ENCODE results near the gene RNF175.

RNF175 gene

DNA sequence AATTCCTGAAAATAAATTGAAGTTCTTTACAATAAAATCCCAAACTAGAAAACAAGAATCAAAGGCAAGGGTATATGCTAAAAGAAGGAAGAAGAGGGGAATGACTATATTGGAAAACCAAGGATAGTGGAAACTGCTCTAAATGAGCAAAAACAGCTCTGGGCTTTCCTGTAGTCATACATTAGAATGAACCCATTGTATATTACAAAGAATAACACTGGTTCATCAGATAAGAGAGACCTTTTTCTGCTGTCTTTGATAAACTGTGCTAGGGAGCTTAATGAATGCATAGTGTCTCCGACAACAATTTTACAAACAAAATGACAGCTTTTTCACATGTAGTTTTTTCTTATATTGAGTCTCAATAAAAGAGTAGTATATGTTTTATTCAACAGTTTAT, 49.1 kb downstream of the RNF175 start:
- no peak for DNase-seq (ENCODE audit: extremely low read depth, low read depth)
- TF ChIP-seq, protein P1, sequence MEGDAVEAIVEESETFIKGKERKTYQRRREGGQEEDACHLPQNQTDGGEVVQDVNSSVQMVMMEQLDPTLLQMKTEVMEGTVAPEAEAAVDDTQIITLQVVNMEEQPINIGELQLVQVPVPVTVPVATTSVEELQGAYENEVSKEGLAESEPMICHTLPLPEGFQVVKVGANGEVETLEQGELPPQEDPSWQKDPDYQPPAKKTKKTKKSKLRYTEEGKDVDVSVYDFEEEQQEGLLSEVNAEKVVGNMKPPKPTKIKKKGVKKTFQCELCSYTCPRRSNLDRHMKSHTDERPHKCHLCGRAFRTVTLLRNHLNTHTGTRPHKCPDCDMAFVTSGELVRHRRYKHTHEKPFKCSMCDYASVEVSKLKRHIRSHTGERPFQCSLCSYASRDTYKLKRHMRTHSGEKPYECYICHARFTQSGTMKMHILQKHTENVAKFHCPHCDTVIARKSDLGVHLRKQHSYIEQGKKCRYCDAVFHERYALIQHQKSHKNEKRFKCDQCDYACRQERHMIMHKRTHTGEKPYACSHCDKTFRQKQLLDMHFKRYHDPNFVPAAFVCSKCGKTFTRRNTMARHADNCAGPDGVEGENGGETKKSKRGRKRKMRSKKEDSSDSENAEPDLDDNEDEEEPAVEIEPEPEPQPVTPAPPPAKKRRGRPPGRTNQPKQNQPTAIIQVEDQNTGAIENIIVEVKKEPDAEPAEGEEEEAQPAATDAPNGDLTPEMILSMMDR (IDR thresholded peaks at IDR 0.05; ENCODE audit: low read depth, low read length): no peak

DNA sequence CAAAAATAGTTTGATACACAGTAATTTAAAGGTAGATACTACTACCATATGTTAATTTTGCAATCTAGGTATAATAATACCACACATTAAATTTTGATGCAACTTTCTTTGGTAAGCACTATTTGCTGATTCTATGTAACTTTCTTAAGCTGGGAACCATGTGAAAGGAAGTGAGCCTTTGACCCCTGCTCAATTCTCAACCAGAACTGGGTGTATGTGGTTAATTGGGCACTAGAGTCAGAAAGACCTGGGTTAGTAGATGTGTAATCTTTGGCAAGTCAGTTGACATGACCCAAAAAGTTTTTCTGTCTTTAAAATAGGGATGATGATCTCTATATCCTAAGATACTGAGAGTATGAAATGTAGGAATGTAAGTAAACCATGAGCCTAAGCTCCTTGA, 53.3 kb downstream of the RNF175 start:
- TF ChIP-seq, protein P1 (IDR thresholded peaks at IDR 0.05; ENCODE audit: low read depth, low read length): no peak
- no peak for DNase-seq (ENCODE audit: extremely low read depth, low read depth)

DNA sequence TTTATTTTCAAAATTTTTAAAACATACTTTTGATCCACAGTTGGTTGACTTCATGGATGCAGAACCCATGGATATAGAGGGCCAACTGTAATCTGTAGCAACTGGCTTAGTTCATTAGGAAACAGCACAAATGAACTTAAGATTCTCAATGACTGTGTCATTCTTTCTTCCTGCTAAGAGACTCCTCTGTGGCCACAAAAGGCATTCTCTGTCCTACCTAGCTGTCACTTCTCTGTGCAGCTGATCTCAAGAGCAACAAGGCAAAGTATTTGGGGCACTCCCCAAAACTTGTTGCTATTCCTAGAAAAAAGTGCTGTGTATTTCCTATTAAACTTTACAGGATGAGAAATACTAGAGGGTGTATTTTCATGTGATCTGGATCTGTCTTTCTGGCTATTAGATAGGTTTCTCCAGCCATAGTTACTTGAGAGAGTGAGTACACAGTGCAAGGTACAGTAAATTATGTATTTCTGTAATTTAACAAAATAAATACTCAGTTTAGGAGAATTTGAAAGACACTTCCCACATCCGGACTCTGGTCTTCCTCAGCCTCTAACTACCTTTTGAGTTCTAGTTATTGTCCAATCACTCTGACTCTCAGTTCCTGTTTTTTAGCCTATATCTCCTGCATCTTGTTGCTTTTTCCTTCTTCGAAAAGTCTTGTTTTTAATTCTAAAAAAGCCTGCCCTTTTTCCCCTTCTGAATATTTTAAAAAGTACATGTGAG, 53.9 kb downstream of the RNF175 start:
- DNase-seq (ENCODE audit: extremely low read depth, low read depth): no peak
- TF ChIP-seq, protein P1 (IDR thresholded peaks at IDR 0.05; ENCODE audit: low read depth, low read length): no peak

DNA sequence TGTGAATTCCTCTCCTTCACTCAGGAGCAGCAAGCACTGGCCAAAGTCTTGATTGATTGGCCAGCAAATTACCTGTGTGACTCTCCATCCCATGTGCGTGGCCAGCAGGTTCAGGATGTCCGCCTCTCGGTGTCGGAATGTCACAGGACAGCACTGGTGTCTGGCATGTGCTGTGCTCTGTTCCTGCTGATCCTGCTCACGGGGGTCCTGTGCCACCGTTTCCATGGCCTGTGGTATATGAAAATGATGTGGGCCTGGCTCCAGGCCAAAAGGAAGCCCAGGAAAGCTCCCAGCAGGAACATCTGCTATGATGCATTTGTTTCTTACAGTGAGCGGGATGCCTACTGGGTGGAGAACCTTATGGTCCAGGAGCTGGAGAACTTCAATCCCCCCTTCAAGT, 55.3 kb downstream of the RNF175 start:
- TF ChIP-seq, protein P1 (IDR thresholded peaks at IDR 0.05; ENCODE audit: low read depth, low read length): no peak
- DNase-seq (ENCODE audit: extremely low read depth, low read depth): no peak

DNA sequence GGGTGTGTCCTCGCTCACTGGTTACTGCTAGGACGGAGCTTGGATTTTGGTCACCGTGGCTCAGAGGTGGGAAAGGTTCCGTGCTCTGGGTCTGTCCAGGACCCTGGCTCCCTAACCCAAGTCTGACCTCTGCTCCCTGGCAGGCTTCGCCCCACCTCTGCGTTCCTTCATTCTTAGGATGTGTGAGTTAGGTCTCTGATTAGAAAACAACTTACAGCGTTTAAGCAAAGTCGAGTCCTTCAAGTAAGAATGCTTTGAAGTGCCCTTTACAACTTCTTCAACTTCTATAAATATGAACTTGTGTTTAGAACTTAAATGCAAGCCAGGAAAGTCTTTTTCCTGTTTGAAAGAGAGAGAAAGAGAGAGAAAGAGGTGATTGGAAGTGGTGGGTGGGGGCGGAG, 74.9 kb downstream of the RNF175 start:
- no peak for DNase-seq (ENCODE audit: extremely low read depth, low read depth)
- TF ChIP-seq, protein P1 (IDR thresholded peaks at IDR 0.05; ENCODE audit: low read depth, low read length): no peak

DNA sequence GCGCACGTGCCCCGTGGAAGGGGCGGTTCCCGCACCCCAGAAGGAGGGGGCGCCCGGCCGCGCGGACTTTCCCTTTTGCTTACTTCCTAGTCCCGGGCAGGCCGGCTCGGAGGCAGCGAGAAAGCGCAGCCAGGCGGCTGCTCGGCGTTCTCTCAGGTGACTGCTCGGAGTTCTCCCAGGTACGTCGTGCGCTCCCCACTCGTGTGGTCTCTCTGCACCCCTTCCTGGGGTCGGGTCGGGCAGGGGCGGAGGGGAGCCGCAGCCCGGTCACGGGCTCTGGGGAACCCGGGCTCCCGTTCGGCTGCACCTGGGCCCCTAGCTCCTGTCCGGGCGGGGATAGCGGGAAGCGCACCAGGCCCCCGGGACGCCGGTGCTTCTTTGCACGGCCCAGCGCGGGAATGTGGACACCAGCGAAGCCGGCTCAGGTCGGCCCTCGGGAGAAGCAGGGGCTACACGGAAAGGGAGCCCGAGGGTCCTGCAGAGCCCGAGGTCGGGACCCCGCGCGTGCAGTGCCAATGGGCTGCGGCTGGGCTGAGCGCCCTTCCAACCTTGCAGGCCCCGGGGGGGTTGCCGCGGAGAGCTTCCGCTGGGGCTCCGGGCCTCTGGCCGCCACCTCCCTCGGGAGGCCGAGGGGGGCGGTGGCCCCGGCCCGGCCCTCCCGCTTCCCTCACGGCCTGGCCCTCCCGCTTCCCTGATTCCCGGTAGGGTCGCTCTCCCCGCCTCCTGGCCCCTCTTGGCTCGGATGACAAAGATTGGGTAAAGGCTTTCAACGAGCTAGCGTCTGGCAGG, 75.4 kb downstream of the RNF175 start, which contains the start of gene TLR2:
TSS of gene TLR2 (plus strand) at position 99 of the 789 bp plus-strand sequence. CDS start 18,628 bp downstream, outside the sequence.
- TF ChIP-seq, protein P1 (IDR thresholded peaks at IDR 0.05; ENCODE audit: low read depth, low read length): no peak

DNA sequence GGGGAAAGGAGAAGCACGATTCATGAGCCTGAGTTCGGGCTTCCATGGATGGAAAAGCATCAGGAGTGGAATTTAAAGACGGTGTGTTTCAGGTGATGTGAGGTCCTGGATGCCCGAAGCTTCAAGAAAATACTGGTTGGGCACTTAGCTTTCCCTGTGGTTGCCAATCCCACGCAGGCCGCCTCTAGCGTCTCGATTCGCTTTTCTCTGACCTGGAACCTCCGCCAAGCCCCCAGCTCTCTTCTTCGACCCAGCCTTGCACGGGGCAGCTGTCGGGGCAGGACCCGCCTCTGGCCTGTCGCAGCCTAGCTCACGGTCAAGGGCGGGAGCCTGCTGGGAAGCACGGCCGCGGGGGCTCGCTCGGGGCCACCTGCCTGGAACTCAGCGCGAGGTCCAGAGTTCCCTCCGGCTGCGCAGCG, 76.1 kb downstream of the RNF175 start:
- DNase-seq (ENCODE audit: extremely low read depth, low read depth): no peak
- TF ChIP-seq, protein P1 (IDR thresholded peaks at IDR 0.05; ENCODE audit: low read depth, low read length): no peak

More for the DNA sequence above, 75.4 kb downstream of the RNF175 start, which contains the start of gene TLR2:
- no peak for DNase-seq (ENCODE audit: extremely low read depth, low read depth)
